ENCODE measurements around the gene COL27A1. TPM values are rescaled to one million over a fixed set of nuclear protein-coding genes. Genes with fewer than 3 reads are reported as not detected.

COL27A1 gene
- total RNA-seq, 4 donors from 2014 or later, result 2.1 to 9.0 (median 3.8) TPM

- no peak overlapping the region for H3K27ac ChIP-seq
- in situ Hi-C loops (cut with MboI; ENCODE audit: low pct_ligation_motif_present in 1 of 4, low pct_unique_long_range_greater_than_20kb in 1 of 4, low sequenced_read_pairs in 3 of 4), result no loop called here
- intact Hi-C loops (cut with DNase I; ENCODE audit: low total_unique reads), result no loop called here
- no peaks in the 10 kb centered on the region for H3K4me1 ChIP-seq
- WGBS, 2 donors (ENCODE audit: low coverage in 1 of 2), result 80 to 100% methylated on average over 2 to 7 of the region's 7 CpGs
- no peak for DNase-seq
- H3K9me3 ChIP-seq, result no peaks in the 10 kb centered on the region
- H3K36me3 ChIP-seq, result no peaks in the 10 kb centered on the region
- no peaks in the 10 kb centered on the region for H3K27me3 ChIP-seq
- H3K4me3 ChIP-seq, result no peak overlapping the region
- TF ChIP-seq POLR2AphosphoS5 (IDR thresholded peaks at IDR 0.05), result no peak
- no peak for TF ChIP-seq EP300 (IDR thresholded peaks at IDR 0.05; ENCODE audit: low read depth)
- no peak for TF ChIP-seq POLR2A (IDR thresholded peaks at IDR 0.05)
- TF ChIP-seq, protein P1, sequence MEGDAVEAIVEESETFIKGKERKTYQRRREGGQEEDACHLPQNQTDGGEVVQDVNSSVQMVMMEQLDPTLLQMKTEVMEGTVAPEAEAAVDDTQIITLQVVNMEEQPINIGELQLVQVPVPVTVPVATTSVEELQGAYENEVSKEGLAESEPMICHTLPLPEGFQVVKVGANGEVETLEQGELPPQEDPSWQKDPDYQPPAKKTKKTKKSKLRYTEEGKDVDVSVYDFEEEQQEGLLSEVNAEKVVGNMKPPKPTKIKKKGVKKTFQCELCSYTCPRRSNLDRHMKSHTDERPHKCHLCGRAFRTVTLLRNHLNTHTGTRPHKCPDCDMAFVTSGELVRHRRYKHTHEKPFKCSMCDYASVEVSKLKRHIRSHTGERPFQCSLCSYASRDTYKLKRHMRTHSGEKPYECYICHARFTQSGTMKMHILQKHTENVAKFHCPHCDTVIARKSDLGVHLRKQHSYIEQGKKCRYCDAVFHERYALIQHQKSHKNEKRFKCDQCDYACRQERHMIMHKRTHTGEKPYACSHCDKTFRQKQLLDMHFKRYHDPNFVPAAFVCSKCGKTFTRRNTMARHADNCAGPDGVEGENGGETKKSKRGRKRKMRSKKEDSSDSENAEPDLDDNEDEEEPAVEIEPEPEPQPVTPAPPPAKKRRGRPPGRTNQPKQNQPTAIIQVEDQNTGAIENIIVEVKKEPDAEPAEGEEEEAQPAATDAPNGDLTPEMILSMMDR (IDR thresholded peaks at IDR 0.05), result no peak
These were observed 159.0 kb downstream of the COL27A1 start for GRCh38 chr9:114314256-114314867.

DNA sequence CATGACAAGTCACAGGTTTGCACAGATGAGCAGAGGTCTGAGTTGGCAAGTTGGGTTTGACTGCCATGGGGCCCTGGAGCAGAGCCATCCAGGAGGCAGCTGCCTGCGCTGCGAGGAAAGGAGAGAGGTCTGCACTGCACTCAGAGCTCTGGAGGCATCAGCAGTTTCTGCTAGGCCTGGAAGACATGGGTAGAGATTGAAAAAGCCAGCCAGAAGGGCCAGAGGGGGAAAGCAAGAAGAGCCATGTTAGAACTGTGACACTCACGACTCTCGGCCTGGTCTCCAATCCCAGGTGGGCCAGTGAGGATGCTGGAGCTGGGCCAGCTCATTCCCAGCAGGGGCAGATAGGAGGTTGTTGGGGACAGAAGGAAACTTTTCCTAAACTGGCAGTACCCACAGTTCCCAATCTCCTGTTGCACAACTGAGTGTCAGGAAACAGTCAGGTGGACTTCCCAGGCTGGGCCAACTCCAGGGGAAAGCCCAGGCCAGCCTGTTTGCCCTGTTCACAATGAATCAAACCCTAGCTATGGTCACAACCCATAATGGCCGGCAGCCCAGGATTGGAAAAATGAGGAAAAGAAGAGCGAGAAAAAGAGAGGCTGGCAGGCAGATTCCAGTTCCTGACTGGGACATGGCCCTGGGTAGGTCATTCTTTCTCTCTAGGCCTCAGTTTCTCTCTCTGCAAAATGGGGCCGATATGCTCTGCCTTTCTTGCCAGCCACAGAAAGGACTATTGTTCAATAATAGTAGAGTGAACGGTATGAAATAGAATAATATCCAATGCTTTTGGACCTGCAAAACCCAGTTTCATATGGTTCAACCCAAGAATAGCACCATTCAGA, 159.8 kb downstream of the COL27A1 start:
- in situ Hi-C loops (cut with MboI; ENCODE audit: low pct_ligation_motif_present in 1 of 4, low pct_unique_long_range_greater_than_20kb in 1 of 4, low sequenced_read_pairs in 3 of 4), result no loop called here
- 86 to 100% methylated on average over 2 to 8 of the region's 8 CpGs for WGBS, 2 donors (ENCODE audit: low coverage in 1 of 2)
- intact Hi-C loops (cut with DNase I; ENCODE audit: low total_unique reads), result no loop called here

GRCh38 chr9:114315723-114316363, 160.5 kb downstream of the COL27A1 start:
- 80 to 81% methylated on average over 6 to 8 of the region's 8 CpGs for WGBS, 2 donors (ENCODE audit: low coverage in 1 of 2)
- H3K36me3 ChIP-seq, result no peaks in the 10 kb centered on the region
- no peak overlapping the region for H3K27ac ChIP-seq
- no peaks in the 10 kb centered on the region for H3K4me1 ChIP-seq
- intact Hi-C loops (cut with DNase I; ENCODE audit: low total_unique reads) (no loop called here), in situ Hi-C loops (cut with MboI; ENCODE audit: low pct_ligation_motif_present in 1 of 4, low pct_unique_long_range_greater_than_20kb in 1 of 4, low sequenced_read_pairs in 3 of 4) (no loop called here)
- no peaks in the 10 kb centered on the region for H3K27me3 ChIP-seq
- no peak overlapping the region for H3K4me3 ChIP-seq
- DNase-seq, result no peak
- TF ChIP-seq POLR2AphosphoS5 (IDR thresholded peaks at IDR 0.05) (no peak), EP300 (IDR thresholded peaks at IDR 0.05; ENCODE audit: low read depth) (no peak), POLR2A (IDR thresholded peaks at IDR 0.05) (no peak)
- TF ChIP-seq, protein P1 (IDR thresholded peaks at IDR 0.05), result no peak
- H3K9me3 ChIP-seq, result no peaks in the 10 kb centered on the region

More for the DNA sequence above, 159.8 kb downstream of the COL27A1 start:
- DNase-seq, result no peak
- TF ChIP-seq, protein P1 (IDR thresholded peaks at IDR 0.05), result no peak
- no peak for TF ChIP-seq EP300 (IDR thresholded peaks at IDR 0.05; ENCODE audit: low read depth)
- no peak for TF ChIP-seq POLR2AphosphoS5 (IDR thresholded peaks at IDR 0.05)
- TF ChIP-seq POLR2A (IDR thresholded peaks at IDR 0.05), result no peak
- H3K9me3 ChIP-seq, result no peaks in the 10 kb centered on the region
- H3K27ac ChIP-seq, result no peak overlapping the region
- no peaks in the 10 kb centered on the region for H3K4me1 ChIP-seq
- no peak overlapping the region for H3K4me3 ChIP-seq
- no peaks in the 10 kb centered on the region for H3K27me3 ChIP-seq
- H3K36me3 ChIP-seq, result no peaks in the 10 kb centered on the region

GRCh38 chr9:114316605-114317230, 161.4 kb downstream of the COL27A1 start:
- no peaks in the 10 kb centered on the region for H3K9me3 ChIP-seq
- H3K36me3 ChIP-seq, result no peaks in the 10 kb centered on the region
- H3K27me3 ChIP-seq, result no peaks in the 10 kb centered on the region
- no peak for DNase-seq
- no peak overlapping the region for H3K4me3 ChIP-seq
- TF ChIP-seq EP300 (IDR thresholded peaks at IDR 0.05; ENCODE audit: low read depth), result no peak
- TF ChIP-seq POLR2A (IDR thresholded peaks at IDR 0.05), result no peak
- no peak for TF ChIP-seq POLR2AphosphoS5 (IDR thresholded peaks at IDR 0.05)
- TF ChIP-seq, protein P1 (IDR thresholded peaks at IDR 0.05), result no peak
- intact Hi-C loops (cut with DNase I; ENCODE audit: low total_unique reads), result no loop called here
- H3K27ac ChIP-seq, result no peak overlapping the region
- 78 to 83% methylated on average over 5 to 10 of the region's 10 CpGs for WGBS, 2 donors (ENCODE audit: low coverage in 1 of 2)
- H3K4me1 ChIP-seq, result no peaks in the 10 kb centered on the region
- in situ Hi-C loops (cut with MboI; ENCODE audit: low pct_ligation_motif_present in 1 of 4, low pct_unique_long_range_greater_than_20kb in 1 of 4, low sequenced_read_pairs in 3 of 4), result no loop called here

All from transverse colon (tissue), 4 donors.